Stimulated activated CD4-positive, alpha-beta T cell treated with anti-CD3 and anti-CD28 coated beads, Interleukin-4, amount 100 ng/mL, for 4 hours (primary cell): Measurements from ENCODE around the gene TAS2R10.
"Not testable (repeated sequence)": the region's sequence is repeated elsewhere in the genome, so short reads cannot be mapped to it uniquely, and the experiment has no call there.

Experiments
- DNase-seq, 2 experiments: peaks; one replicate each; pipeline ENCODE4 v3.0.0-alpha.2; 2020

Gene TAS2R10, protein sequence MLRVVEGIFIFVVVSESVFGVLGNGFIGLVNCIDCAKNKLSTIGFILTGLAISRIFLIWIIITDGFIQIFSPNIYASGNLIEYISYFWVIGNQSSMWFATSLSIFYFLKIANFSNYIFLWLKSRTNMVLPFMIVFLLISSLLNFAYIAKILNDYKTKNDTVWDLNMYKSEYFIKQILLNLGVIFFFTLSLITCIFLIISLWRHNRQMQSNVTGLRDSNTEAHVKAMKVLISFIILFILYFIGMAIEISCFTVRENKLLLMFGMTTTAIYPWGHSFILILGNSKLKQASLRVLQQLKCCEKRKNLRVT

DNA sequence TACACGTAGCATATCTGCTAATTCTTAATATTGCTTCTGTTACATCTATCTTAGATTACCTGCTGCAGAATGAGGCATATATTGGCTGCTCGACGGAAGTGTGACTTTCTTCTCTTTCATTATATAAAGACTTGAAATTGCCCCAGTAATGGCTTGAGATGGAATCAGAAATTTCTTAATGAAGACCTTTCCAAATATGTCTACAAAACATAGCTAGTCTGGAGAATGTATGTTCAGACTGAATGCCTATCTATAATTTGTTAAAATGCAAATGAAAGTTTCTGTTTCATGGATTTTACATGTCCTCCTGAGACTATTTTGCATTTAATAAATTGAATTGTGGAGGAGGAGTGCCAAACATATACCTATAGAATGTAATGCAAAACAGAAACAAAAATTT is at the start of gene TAS2R10:
Gene TAS2R10 (minus strand): TSS at position 101 of the 400 bp plus-strand sequence. CDS start 89 bp downstream, at position 12.
- DNase-seq, result no peak

DNA sequence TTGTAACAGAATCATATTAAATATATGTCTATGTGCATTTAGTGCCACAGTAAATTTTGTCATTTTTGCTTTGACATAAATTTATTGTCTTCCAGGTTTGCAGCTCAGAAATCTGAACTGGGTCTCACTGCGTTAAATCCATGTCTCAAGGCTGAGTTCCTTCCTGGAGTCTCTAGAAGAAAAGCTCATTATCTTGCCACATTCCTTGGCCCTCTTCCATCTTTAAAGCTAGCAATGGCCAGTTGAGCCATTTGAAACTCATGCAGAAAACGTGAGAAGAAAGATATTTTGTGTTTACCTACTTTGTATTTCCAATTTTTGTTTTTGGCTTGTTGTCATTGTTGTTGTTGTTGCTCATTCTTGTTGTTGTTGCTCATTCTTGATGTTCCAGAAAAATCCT is 47.2 kb upstream of the TAS2R10 start:
- DNase-seq, result no peak

- no peak for DNase-seq
Measured at GRCh38 chr12:10867381-10867780, 41.2 kb upstream of the TAS2R10 start.

DNA sequence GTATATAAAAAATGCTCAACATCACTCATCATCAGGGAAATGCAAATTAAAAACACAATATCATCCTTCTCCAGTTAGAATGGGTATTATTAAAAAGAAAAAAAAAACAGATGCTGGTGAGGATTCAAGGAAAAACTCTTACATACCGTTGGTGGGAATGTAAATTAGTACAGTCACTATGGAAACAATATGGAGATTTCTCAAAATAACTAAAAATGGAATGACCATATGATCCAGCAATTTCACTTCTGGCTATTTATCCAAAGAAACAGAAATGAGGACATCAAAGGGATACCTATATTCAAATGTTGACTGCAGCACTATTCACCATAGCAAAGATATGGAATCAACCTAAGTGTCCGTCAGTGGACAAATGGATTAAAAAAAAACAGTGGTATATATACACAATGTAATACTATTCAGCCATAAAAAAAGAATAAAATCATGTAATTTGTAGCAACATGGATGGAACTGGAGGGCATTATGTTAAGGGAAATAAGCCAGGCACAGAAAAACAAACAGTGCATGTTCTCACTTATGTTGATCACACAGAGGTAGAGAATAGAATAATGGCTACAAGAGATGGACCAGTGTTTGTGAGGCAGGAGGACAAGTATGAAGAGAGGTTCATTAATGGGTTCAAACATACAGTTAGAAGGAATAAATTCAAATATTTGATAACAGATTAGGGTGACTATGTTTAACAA is 37.5 kb upstream of the TAS2R10 start:
- no peak for DNase-seq

DNA sequence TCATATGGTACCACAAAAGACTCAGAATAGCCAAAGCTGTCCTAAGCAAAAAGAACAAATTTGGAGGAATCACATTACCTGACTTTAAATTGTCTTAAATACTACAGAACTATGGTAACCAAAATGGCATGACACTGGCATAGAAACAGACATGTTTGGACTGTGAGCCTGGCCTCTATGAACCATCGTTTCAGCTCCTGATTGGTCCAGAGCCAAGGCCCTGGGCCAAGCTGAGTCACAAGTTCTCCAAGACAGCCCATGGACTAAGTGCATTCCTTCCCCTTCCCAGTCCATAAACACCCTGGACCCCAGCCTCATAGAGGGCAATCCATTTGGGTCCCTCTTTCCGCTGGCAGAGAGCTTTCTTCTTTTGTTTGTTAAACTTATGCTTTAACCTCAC is 35.2 kb upstream of the TAS2R10 start:
- no peak for DNase-seq

- DNase-seq, result no peak
Measured at GRCh38 chr12:10855807-10856206, 29.6 kb upstream of the TAS2R10 start.

- DNase-seq, result no peak
Measured at GRCh38 chr12:10853776-10854175, 27.6 kb upstream of the TAS2R10 start.

DNA sequence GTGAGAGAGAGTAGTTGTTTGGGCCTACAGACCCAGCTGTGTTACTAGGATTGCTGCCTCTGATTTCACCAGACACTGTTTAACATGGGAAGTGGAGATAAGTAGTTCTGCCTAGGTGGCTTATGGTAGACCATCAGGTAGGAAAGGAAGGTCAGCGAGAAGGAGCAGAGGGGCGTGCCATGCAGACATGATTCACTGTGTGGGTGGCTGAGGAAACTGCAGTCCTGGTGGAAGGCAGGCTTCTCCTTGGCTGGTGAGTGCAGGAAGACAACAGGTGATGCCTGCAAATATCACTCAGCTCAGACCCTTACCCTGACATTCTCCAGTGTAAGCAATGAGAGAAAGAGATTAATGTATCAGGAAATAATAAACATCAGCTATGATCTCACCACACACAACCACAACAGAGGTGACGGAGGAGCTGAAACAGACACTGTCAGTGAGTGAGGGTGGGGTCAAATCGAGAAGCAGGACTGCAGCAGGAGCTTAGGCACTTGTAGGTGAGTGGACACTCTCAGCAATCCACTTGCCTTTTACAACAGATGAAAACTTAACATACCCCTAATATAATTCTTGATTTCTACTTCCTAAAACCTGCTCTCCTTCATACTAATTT is 25.2 kb upstream of the TAS2R10 start:
- no peak for DNase-seq

- no peak for DNase-seq
Measured at GRCh38 chr12:10849425-10849878, 23.3 kb upstream of the TAS2R10 start, which contains the start of gene PRR4. Gene PRR4, minus strand, starts transcription at chr12:10849475. Its CDS starts 38 bp downstream, at chr12:10849437.

GRCh38 chr12:10847744-10848143 is 21.6 kb upstream of the TAS2R10 start:
- DNase-seq, result no peak

- DNase-seq, result no peak
Measured at GRCh38 chr12:10842862-10843261, 16.7 kb upstream of the TAS2R10 start.

GRCh38 chr12:10838461-10838860 is 12.3 kb upstream of the TAS2R10 start:
- DNase-seq, result no peak

DNA sequence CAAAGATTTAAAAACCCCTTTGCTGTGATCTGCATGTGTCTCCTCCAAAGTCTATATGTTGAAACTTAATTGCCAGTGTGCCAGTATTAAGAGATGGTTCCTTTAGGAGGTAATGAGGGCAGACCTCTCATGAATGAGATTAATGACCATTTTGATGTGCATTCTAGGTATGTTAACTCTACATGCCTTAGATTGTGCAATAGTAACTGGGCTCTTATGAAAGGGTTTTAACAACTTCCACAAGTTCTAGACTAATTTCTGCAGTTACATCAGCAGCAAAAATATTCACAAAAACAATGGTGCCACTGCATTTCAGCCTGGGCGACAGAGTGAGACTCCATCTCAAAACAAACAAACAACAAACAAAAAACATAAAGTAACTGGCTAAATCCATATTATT is 3.8 kb upstream of the TAS2R10 start:
- DNase-seq, result no peak

- DNase-seq, result no peak
Measured at GRCh38 chr12:10824957-10825356, 1.2 kb downstream of the TAS2R10 start.

GRCh38 chr12:10811883-10812536 is 14.1 kb downstream of the TAS2R10 start:
- no peak for DNase-seq

GRCh38 chr12:10810068-10810467 is 16.1 kb downstream of the TAS2R10 start, which contains the start of gene TAS2R9:
Gene TAS2R9, minus strand, starts transcription at chr12:10810168. Its CDS starts 93 bp downstream, at chr12:10810075.
- no peak for DNase-seq

DNA sequence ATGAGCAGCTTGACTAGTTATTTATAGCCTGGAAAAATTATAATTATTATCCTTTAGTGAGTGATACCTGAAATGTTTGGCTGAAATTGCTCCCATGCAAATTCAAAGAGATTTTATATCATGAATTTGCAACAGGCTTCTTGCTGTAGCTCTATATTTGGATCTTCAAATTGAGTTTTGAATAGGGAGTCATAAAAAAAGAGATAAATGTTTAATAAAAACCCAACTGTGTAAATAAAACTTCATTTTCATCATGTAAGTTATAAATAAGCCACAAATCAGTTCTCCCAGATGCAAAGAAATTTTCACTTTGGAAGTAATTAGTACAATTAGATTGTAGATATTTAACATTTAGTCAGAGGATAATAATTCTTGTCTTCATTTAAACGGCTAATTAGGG is 19.0 kb downstream of the TAS2R10 start, which contains the start of gene TAS2R8:
Gene TAS2R8 (minus strand): TSS at position 101 of the 400 bp plus-strand sequence. CDS start 306 bp downstream, outside the sequence.
- DNase-seq, result no peak

GRCh38 chr12:10802587-10802986 is 23.6 kb downstream of the TAS2R10 start, which contains the start of gene TAS2R7:
Gene TAS2R7, minus strand, starts transcription at chr12:10802627. Its CDS starts 57 bp downstream, at chr12:10802570.
- no peak for DNase-seq

GRCh38 chr12:10801741-10802140 is 24.4 kb downstream of the TAS2R10 start:
- no peak for DNase-seq

DNA sequence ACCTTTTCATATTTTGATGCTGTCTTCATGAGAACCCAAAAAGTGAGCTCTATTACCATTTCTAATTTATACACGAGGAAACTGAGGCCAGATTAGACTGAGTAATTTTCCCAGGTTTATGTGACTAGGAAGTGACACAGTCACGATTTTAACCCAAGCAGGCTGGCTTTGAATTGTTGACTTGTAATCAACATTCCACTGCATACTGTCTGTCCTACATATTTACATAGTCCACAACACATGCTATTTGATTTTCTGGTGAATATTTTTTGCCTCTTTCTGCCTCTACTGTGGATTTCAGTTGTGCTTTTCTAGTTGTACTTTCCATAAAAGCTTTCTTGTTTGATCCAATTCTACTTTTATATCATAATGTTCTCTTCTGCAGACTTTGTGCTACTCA is 31.9 kb downstream of the TAS2R10 start:
- no peak for DNase-seq

GRCh38 chr12:10791769-10792168 is 34.4 kb downstream of the TAS2R10 start:
- DNase-seq, result not testable (repeated sequence)

- DNase-seq, result no peak
Measured at GRCh38 chr12:10783252-10783651, 42.9 kb downstream of the TAS2R10 start.

- DNase-seq, result no peak
Measured at GRCh38 chr12:10779103-10779502, 47.1 kb downstream of the TAS2R10 start.
